PC-3 (cell line): ENCODE data around the gene TENM4.

Experiments
- EZH2 ChIP-seq: fragments of 300-600 bp; sonication (generic); IDR thresholded peaks from one replicate; pipeline ENCODE4 v1.6.1; 2017; ENCODE audit warnings: antibody characterized with exemption, mild to moderate bottlenecking, low read length; ENCODE audit not compliant: unreplicated experiment
- TF ChIP-seq, protein P1 (sequence below): fragments of 300-600 bp; sonication (generic); conservative IDR thresholded peaks from 2 replicates; pipeline ENCODE4 v1.5.1; 2017; ENCODE audit warnings: antibody characterized with exemption, low read depth, mild to moderate bottlenecking, low read length

GRCh38 chr11:79484872-79485271, 44.0 kb upstream of the TENM4 start:
- TF ChIP-seq, protein P1, sequence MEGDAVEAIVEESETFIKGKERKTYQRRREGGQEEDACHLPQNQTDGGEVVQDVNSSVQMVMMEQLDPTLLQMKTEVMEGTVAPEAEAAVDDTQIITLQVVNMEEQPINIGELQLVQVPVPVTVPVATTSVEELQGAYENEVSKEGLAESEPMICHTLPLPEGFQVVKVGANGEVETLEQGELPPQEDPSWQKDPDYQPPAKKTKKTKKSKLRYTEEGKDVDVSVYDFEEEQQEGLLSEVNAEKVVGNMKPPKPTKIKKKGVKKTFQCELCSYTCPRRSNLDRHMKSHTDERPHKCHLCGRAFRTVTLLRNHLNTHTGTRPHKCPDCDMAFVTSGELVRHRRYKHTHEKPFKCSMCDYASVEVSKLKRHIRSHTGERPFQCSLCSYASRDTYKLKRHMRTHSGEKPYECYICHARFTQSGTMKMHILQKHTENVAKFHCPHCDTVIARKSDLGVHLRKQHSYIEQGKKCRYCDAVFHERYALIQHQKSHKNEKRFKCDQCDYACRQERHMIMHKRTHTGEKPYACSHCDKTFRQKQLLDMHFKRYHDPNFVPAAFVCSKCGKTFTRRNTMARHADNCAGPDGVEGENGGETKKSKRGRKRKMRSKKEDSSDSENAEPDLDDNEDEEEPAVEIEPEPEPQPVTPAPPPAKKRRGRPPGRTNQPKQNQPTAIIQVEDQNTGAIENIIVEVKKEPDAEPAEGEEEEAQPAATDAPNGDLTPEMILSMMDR: no peak
- no peak for TF ChIP-seq EZH2
